ENCODE data around the gene ANXA11. TPM values are rescaled to one million over a fixed set of nuclear protein-coding genes. Genes with fewer than 3 reads are reported as not detected.

Gene ANXA11
- total RNA-seq, 1 donor from 2014 or later, result 127 TPM

GRCh38 chr10:80158126-80158525 lies 47.2 kb downstream of the ANXA11 start:
- H3K27me3 Mint-ChIP-seq (ENCODE audit: unreplicated experiment), result no peaks in the 10 kb centered on the region
- H3K4me3 Mint-ChIP-seq (ENCODE audit: unreplicated experiment), result no peak overlapping the region
- no peak for TF ChIP-seq CTCF (IDR thresholded peaks at IDR 0.05)
- H3K9me3 Mint-ChIP-seq (ENCODE audit: unreplicated experiment), result no peaks in the 10 kb centered on the region
- H3K4me1 Mint-ChIP-seq (ENCODE audit: unreplicated experiment), result peaks cover 72% of the 10 kb centered on the region
- peak overlapping the region; percentile 87 for H3K27ac Mint-ChIP-seq (ENCODE audit: unreplicated experiment)
- H3K36me3 Mint-ChIP-seq (ENCODE audit: unreplicated experiment), result peaks cover 50% of the 10 kb centered on the region
- DNase-seq (ENCODE audit: extremely low spot score, unreplicated experiment), result no peak

- no peak for TF ChIP-seq CTCF (IDR thresholded peaks at IDR 0.05)
- Mint-ChIP-seq H3K9me3 (ENCODE audit: unreplicated experiment) (no peaks in the 10 kb centered on the region), H3K36me3 (ENCODE audit: unreplicated experiment) (peaks cover 50% of the 10 kb centered on the region), H3K27ac (ENCODE audit: unreplicated experiment) (peak overlapping the region; percentile 87), H3K4me3 (ENCODE audit: unreplicated experiment) (no peak overlapping the region), H3K27me3 (ENCODE audit: unreplicated experiment) (no peaks in the 10 kb centered on the region), H3K4me1 (ENCODE audit: unreplicated experiment) (peaks cover 72% of the 10 kb centered on the region)
- no peak for DNase-seq (ENCODE audit: extremely low spot score, unreplicated experiment)
Observed at GRCh38 chr10:80157561-80157960, 47.8 kb downstream of the ANXA11 start.

GRCh38 chr10:80156216-80156615 lies 49.1 kb downstream of the ANXA11 start:
- H3K4me1 Mint-ChIP-seq (ENCODE audit: unreplicated experiment), result peaks cover 70% of the 10 kb centered on the region
- H3K27ac Mint-ChIP-seq (ENCODE audit: unreplicated experiment), result peak overlapping the region; percentile 93
- peaks cover 44% of the 10 kb centered on the region for H3K36me3 Mint-ChIP-seq (ENCODE audit: unreplicated experiment)
- no peak overlapping the region for H3K4me3 Mint-ChIP-seq (ENCODE audit: unreplicated experiment)
- no peaks in the 10 kb centered on the region for H3K9me3 Mint-ChIP-seq (ENCODE audit: unreplicated experiment)
- no peaks in the 10 kb centered on the region for H3K27me3 Mint-ChIP-seq (ENCODE audit: unreplicated experiment)
- TF ChIP-seq CTCF (IDR thresholded peaks at IDR 0.05), result no peak
- DNase-seq (ENCODE audit: extremely low spot score, unreplicated experiment), result no peak

- no peak for TF ChIP-seq CTCF (IDR thresholded peaks at IDR 0.05)
Observed at GRCh38 chr10:80155696-80156215, 49.6 kb downstream of the ANXA11 start.

GRCh38 chr10:80154978-80155695 lies 50.2 kb downstream of the ANXA11 start:
- H3K9me3 Mint-ChIP-seq (ENCODE audit: unreplicated experiment), result peaks cover 4% of the 10 kb centered on the region
- H3K4me1 Mint-ChIP-seq (ENCODE audit: unreplicated experiment), result peaks cover 63% of the 10 kb centered on the region
- no peak for DNase-seq (ENCODE audit: extremely low spot score, unreplicated experiment)
- TF ChIP-seq CTCF (IDR thresholded peaks at IDR 0.05), result no peak
- H3K27ac Mint-ChIP-seq (ENCODE audit: unreplicated experiment), result peak overlapping the region; percentile 93
- H3K36me3 Mint-ChIP-seq (ENCODE audit: unreplicated experiment), result peaks cover 40% of the 10 kb centered on the region
- peak overlapping the region; percentile 46 for H3K4me3 Mint-ChIP-seq (ENCODE audit: unreplicated experiment)
- H3K27me3 Mint-ChIP-seq (ENCODE audit: unreplicated experiment), result no peaks in the 10 kb centered on the region

More at GRCh38 chr10:80155696-80156215, 49.6 kb downstream of the ANXA11 start:
- H3K27ac Mint-ChIP-seq (ENCODE audit: unreplicated experiment), result peak overlapping the region; percentile 93
- peaks cover 67% of the 10 kb centered on the region for H3K4me1 Mint-ChIP-seq (ENCODE audit: unreplicated experiment)
- no peaks in the 10 kb centered on the region for H3K27me3 Mint-ChIP-seq (ENCODE audit: unreplicated experiment)
- H3K9me3 Mint-ChIP-seq (ENCODE audit: unreplicated experiment), result no peaks in the 10 kb centered on the region
- no peak overlapping the region for H3K4me3 Mint-ChIP-seq (ENCODE audit: unreplicated experiment)
- no peak for DNase-seq (ENCODE audit: extremely low spot score, unreplicated experiment)
- peaks cover 41% of the 10 kb centered on the region for H3K36me3 Mint-ChIP-seq (ENCODE audit: unreplicated experiment)
